ENCODE data around the gene SEC16B. TPM values are rescaled to one million over a fixed set of nuclear protein-coding genes. Genes with fewer than 3 reads are reported as not detected.

The SEC16B gene
- total and polyA plus RNA-seq, 2 of the 8 experiments (the other 6 are each of a cell fraction or from before 2014, with no cell fraction given) = 0.56 to 0.94 TPM

- H2AK5ac ChIP-seq (ENCODE audit: low read depth, low read length) = no peak overlapping the region
- H3K9me3 ChIP-seq (ENCODE audit: insufficient read depth in 2 of 2, low read depth in 1 of 2, low read length in 1 of 2) = no peaks in the 10 kb centered on the region
- no peaks in the 10 kb centered on the region for H4K20me1 ChIP-seq (replicated peaks in 1 of 2; ENCODE audit: control insufficient read depth in 1 of 2, insufficient read depth in 2 of 2, low read length in 2 of 2)
- no peak overlapping the region for H4K91ac ChIP-seq (replicated peaks; ENCODE audit: insufficient read length, low read length)
- TF ChIP-seq PHF8 (conservative IDR thresholded peaks at IDR 0.05; ENCODE audit: low read depth, low read length) (no peak), USF2 (IDR thresholded peaks at IDR 0.05; ENCODE audit: low read length) (no peak), KDM1A (IDR thresholded peaks at IDR 0.05; ENCODE audit: borderline replicate concordance, low read length) (no peak), FOSL1 (IDR thresholded peaks at IDR 0.05; ENCODE audit: insufficient read depth, low read depth, low read length) (no peak), MAFK (IDR thresholded peaks at IDR 0.05; ENCODE audit: low read depth, low read length) (no peak), CHD2 (IDR thresholded peaks at IDR 0.05; ENCODE audit: low read length) (no peak), NRF1 (IDR thresholded peaks at IDR 0.05; ENCODE audit: low read depth, low read length) (no peak), JUND (IDR thresholded peaks at IDR 0.05; ENCODE audit: low read length) (no peak), SRF (IDR thresholded peaks at IDR 0.05; ENCODE audit: low read depth, low read length) (no peak), JUN (IDR thresholded peaks at IDR 0.05; ENCODE audit: low read depth, low read length) (no peak), EZH2 (IDR thresholded peaks at IDR 0.05; ENCODE audit: low read depth, low read length, severe bottlenecking) (no peak), MAX (IDR thresholded peaks at IDR 0.05) (no peak), E2F6 (IDR thresholded peaks at IDR 0.05) (no peak)
- H3K27me3 ChIP-seq (replicated peaks in 1 of 4; ENCODE audit: control insufficient read depth in 3 of 4, extremely low read depth in 1 of 4, insufficient read depth in 3 of 4, low read length in 3 of 4) = no peaks in the 10 kb centered on the region
- H3K23me2 ChIP-seq (ENCODE audit: low read depth, low read length) = no peaks in the 10 kb centered on the region
- CTCF ChIA-PET (ENCODE audit: partially characterized antibody) = interaction anchor here (0.6 to 4.6 kb wide), 5 partner anchors 10 to 500 kb away, joined by 3 to 23 read pairs (median 6); no protein-coding TSS in a partner anchor
- H2BK12ac ChIP-seq (ENCODE audit: low read depth, low read length) = no peak overlapping the region
- H3K4me2 ChIP-seq (ENCODE audit: insufficient read depth in 1 of 2, low read depth in 2 of 2, low read length in 2 of 2) = no peak overlapping the region
- no peak overlapping the region for H3K18ac ChIP-seq (ENCODE audit: extremely low read depth, low read length)
- no peak overlapping the region for H2BK20ac ChIP-seq (ENCODE audit: low read length)
- H4K8ac ChIP-seq (ENCODE audit: extremely low read depth, insufficient read depth, low read length) = no peak overlapping the region
- H3K79me2 ChIP-seq (ENCODE audit: control insufficient read depth in 1 of 2, insufficient read depth in 2 of 2, low read length in 2 of 2) = no peaks in the 10 kb centered on the region
- H2BK120ac ChIP-seq (replicated peaks; ENCODE audit: low read depth, low read length) = no peak overlapping the region
- H3K4me3 ChIP-seq (ENCODE audit: extremely low read depth in 1 of 4, insufficient read depth in 2 of 4, low read depth in 3 of 4, low read length in 4 of 4) = no peak overlapping the region
- H3K79me1 ChIP-seq (ENCODE audit: low read depth, low read length) = no peaks in the 10 kb centered on the region
- 90% methylated on average over 4 of the region's 5 CpGs; no CpG with 5 or more reads in 1 of the 2 experiments for WGBS, 2 experiments (ENCODE audit: extremely low coverage in 1 of 2, insufficient coverage in 1 of 2, insufficient read length in 1 of 2, insufficient replicate concordance in 2 of 2, low coverage in 1 of 2, low lambda C conversion rate in 2 of 2, missing lambda C conversion rate in 1 of 2)
- no peak overlapping the region for H3K14ac ChIP-seq (ENCODE audit: insufficient read length)
- no peak for FAIRE-seq
- POLR2A ChIA-PET (ENCODE audit: partially characterized antibody) = no interaction called here
- H3K56ac ChIP-seq (replicated peaks; ENCODE audit: insufficient read length, low read depth, low read length) = no peak overlapping the region
- H4K5ac ChIP-seq (ENCODE audit: insufficient read length, low read depth, low read length) = no peak overlapping the region
- peaks cover 0 to 7% (median 1%) of the 10 kb centered on the region in 4 experiments; a peak in 3 of 7 replicates for H3K4me1 ChIP-seq (replicated peaks in 1 of 4; ENCODE audit: control insufficient read depth in 3 of 4, insufficient read depth in 4 of 4, low read length in 3 of 4)
- no peak overlapping the region for H2BK15ac ChIP-seq (ENCODE audit: low read length)
- H3K36me3 ChIP-seq (ENCODE audit: control insufficient read depth in 2 of 4, insufficient read depth in 4 of 4, low read length in 3 of 4) = no peaks in the 10 kb centered on the region
- no peak overlapping the region for H3K27ac ChIP-seq (ENCODE audit: low read depth, low read length)
- no peak overlapping the region for H2AFZ ChIP-seq (ENCODE audit: low read length)
- H3K23ac ChIP-seq (ENCODE audit: insufficient read length) = no peak overlapping the region
- H2BK5ac ChIP-seq (ENCODE audit: low read depth, low read length) = no peak overlapping the region
- H3K9ac ChIP-seq (replicated peaks in 1 of 4; ENCODE audit: extremely low read depth in 1 of 4, low read depth in 3 of 4, low read length in 3 of 4) = no peak overlapping the region
- H3K4ac ChIP-seq (replicated peaks; ENCODE audit: insufficient read length, low read depth, low read length) = no peak overlapping the region
- DNase-seq (ENCODE audit: low read depth in 1 of 2, low spot score in 2 of 2) = no peak
Measured at GRCh38 chr1:177995369-177995768, 25.5 kb upstream of the SEC16B start.

All from H1 (cell line).